Endothelial cell (in vitro differentiated cells): Measurements from ENCODE around the gene ZFP91. TPM values are rescaled to one million over a fixed set of nuclear protein-coding genes. Genes with fewer than 3 reads are reported as not detected.

Experiments
- DNase-seq: peaks from one replicate; pipeline ENCODE4 v3.0.0; 2021; ENCODE audit warnings: low spot score
- H3K27ac Mint-ChIP-seq: one replicate; pipeline ENCODE4 v1.8.0; 2021; ENCODE audit warnings: mixed read lengths, inconsistent platforms; ENCODE audit not compliant: unreplicated experiment
- H3K27me3 Mint-ChIP-seq: one replicate; pipeline ENCODE4 v1.8.0; 2021; ENCODE audit warnings: mild to moderate bottlenecking, moderate library complexity, mixed read lengths, inconsistent platforms; ENCODE audit not compliant: unreplicated experiment
- H3K36me3 Mint-ChIP-seq: one replicate; pipeline ENCODE4 v1.8.0; 2021; ENCODE audit warnings: mild to moderate bottlenecking, low read depth, mixed read lengths, inconsistent platforms; ENCODE audit not compliant: unreplicated experiment
- H3K4me1 Mint-ChIP-seq: one replicate; pipeline ENCODE4 v1.8.0; 2021; ENCODE audit warnings: mild to moderate bottlenecking, mixed read lengths, inconsistent platforms; ENCODE audit not compliant: unreplicated experiment
- H3K4me3 Mint-ChIP-seq: one replicate; pipeline ENCODE4 v1.8.0; 2021; ENCODE audit warnings: mild to moderate bottlenecking, mixed read lengths, inconsistent platforms; ENCODE audit not compliant: unreplicated experiment
- H3K9me3 Mint-ChIP-seq: one replicate; pipeline ENCODE4 v1.8.0; 2021; ENCODE audit warnings: mixed read lengths, inconsistent platforms; ENCODE audit not compliant: unreplicated experiment
- CTCF ChIP-seq: fragments of 200-600 bp; sonication (generic); IDR thresholded peaks from one replicate; pipeline ENCODE4 v1.5.0; 2021; ENCODE audit warnings: antibody characterized with exemption; ENCODE audit not compliant: unreplicated experiment
- total RNA-seq: library from RNA; stranded (reverse); fragmentation: NEBNext Ultra II Directional; extraction: Animal tissue kit (Norgen Biotek cat#: 25700); gene quantifications from one replicate; pipeline ENCODE4 v1.2.1, GENCODE V29; 2021; ENCODE audit not compliant: unreplicated experiment

ZFP91 gene
- total RNA-seq, 1 donor from 2014 or later = 28.4 TPM

GRCh38 chr11:58621586-58622262 is 42.9 kb downstream of the ZFP91 start:
- Mint-ChIP-seq H3K27ac (no peak overlapping the region), H3K36me3 (peaks cover 41% of the 10 kb centered on the region), H3K4me3 (no peak overlapping the region), H3K9me3 (no peaks in the 10 kb centered on the region), H3K4me1 (no peaks in the 10 kb centered on the region), H3K27me3 (peaks cover 2% of the 10 kb centered on the region)
- no peak for DNase-seq
- TF ChIP-seq CTCF = no peak

- no peak for DNase-seq
- peaks cover 36% of the 10 kb centered on the region for H3K36me3 Mint-ChIP-seq
- TF ChIP-seq CTCF = no peak
- peaks cover 2% of the 10 kb centered on the region for H3K27me3 Mint-ChIP-seq
- H3K27ac Mint-ChIP-seq = no peak within 1 kb of the TSS
- no peaks in the 10 kb centered on the region for H3K9me3 Mint-ChIP-seq
- no peaks in the 10 kb centered on the region for H3K4me1 Mint-ChIP-seq
- H3K4me3 Mint-ChIP-seq = no peak within 1 kb of the TSS
Measured at GRCh38 chr11:58622344-58622743, 43.5 kb downstream of the ZFP91 start, which contains the start of gene CNTF. CNTF (plus strand) TSS chr11:58622665; CDS start chr11:58622753, 88 bp downstream.

DNA sequence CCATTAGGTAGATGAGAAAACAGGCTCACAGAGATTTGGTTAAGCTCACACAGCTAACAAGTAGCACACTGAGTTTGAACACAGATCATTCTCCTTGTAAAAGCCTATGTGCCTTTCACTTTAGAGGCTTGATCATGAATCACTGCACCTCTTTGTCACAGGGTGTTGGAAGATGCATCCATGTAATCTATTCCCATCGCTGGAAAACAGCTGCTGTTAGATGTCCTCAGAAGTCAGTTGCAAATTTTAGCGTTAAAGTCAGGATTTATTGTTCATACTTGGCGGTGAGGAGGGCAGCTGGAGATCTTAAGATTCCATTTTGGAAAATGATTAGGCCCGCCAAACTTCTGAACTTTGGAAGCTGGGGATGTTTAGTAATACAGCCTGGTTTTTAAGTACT is 46.2 kb downstream of the ZFP91 start:
- no peaks in the 10 kb centered on the region for H3K4me1 Mint-ChIP-seq
- H3K36me3 Mint-ChIP-seq = peaks cover 28% of the 10 kb centered on the region
- H3K4me3 Mint-ChIP-seq = no peak overlapping the region
- DNase-seq = no peak
- TF ChIP-seq CTCF = no peak
- H3K27me3 Mint-ChIP-seq = peaks cover 2% of the 10 kb centered on the region
- no peak overlapping the region for H3K27ac Mint-ChIP-seq
- no peaks in the 10 kb centered on the region for H3K9me3 Mint-ChIP-seq

DNA sequence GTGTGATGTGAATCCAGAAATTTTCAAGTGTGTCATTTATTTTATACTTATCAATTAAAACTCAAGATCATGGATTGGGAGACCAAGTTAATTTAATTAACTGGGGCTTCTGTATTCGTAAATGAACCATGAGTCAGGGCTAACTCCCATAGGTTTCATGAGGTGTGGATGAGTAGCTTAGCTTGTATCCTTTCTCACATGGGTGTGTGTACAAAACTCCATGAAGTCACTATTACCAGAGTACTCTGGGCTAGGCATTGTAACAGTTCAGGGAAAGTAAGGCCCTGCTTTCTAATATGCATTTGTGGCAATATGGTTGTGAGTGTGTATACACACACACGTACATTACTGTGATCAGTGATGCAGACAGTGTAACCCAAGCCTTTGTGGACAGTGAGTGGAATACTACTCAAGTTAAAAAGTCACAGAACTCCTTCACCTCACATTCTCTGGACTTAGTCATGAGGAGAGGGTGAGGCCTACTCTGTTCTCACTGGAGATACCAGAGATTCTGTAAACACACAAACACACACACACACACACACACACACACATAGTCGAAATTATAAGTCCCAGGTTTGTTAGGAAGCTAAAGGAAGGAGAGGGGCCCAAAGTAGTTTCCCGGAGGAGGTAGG is 47.1 kb downstream of the ZFP91 start:
- peaks cover 28% of the 10 kb centered on the region for H3K36me3 Mint-ChIP-seq
- no peaks in the 10 kb centered on the region for H3K27me3 Mint-ChIP-seq
- no peaks in the 10 kb centered on the region for H3K9me3 Mint-ChIP-seq
- DNase-seq = no peak
- H3K4me1 Mint-ChIP-seq = no peaks in the 10 kb centered on the region
- no peak overlapping the region for H3K4me3 Mint-ChIP-seq
- no peak for TF ChIP-seq CTCF
- H3K27ac Mint-ChIP-seq = no peak overlapping the region

DNA sequence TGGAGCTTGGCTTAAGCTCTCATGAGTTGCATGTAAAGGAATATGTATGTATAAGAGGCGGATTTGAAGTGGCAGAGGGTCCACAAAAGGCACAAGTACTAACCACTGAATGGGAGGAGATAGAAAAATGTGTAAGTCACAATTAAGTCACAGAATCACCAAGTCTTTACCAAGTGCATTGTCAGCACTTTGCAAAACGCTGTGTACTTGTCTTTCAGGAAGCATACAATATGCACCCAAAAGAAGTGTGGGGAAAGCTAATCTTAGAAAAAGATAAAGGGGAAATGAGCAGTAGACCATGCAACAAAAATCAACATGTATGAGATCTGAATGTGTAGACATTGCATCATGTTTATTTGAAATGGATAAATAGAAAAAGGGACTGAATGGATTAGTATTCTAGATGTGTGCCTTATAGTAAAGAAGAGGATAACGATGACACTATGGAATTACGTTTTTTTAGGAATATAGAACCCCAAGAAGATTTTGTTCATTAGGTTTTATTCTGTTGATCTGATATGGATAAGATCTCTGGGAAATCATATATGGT is 48.1 kb downstream of the ZFP91 start:
- DNase-seq = no peak
- no peaks in the 10 kb centered on the region for H3K27me3 Mint-ChIP-seq
- TF ChIP-seq CTCF = no peak
- H3K9me3 Mint-ChIP-seq = no peaks in the 10 kb centered on the region
- H3K4me1 Mint-ChIP-seq = no peaks in the 10 kb centered on the region
- H3K36me3 Mint-ChIP-seq = peaks cover 27% of the 10 kb centered on the region
- H3K4me3 Mint-ChIP-seq = no peak overlapping the region
- no peak overlapping the region for H3K27ac Mint-ChIP-seq
